ENCODE measurements around the gene TM4SF4.

GRCh38 chr3:149426325-149426724 is 48.2 kb upstream of the TM4SF4 start:
- no peak for TF ChIP-seq CTCF (conservative IDR thresholded peaks at IDR 0.05 in 1 of 2, IDR thresholded peaks at IDR 0.05 in 1 of 2; ENCODE audit: low read depth in 1 of 2, low read length in 2 of 2)
- no peak for TF ChIP-seq EZH2 (IDR thresholded peaks at IDR 0.05; ENCODE audit: low read length, missing control alignments)
